Activated CD4-positive, CD25-positive, alpha-beta regulatory T cell treated with anti-CD3 and anti-CD28 coated beads, Interleukin-2, amount 50 U/mL, for 16 hours (primary cell): ENCODE data around the gene PTPRH.

Experiments
- DNase-seq: peaks from one replicate; pipeline ENCODE4 v3.0.0-alpha.2; 2020; ENCODE audit warnings: low read depth, low spot score

PTPRH gene

GRCh38 chr19:55245236-55245904 is 36.1 kb upstream of the PTPRH start:
- DNase-seq, result no peak

- no peak for DNase-seq
Measured at GRCh38 chr19:55244004-55244680, 34.8 kb upstream of the PTPRH start.

GRCh38 chr19:55242517-55242916 is 33.2 kb upstream of the PTPRH start:
- DNase-seq, result no peak

- no peak for DNase-seq
Measured at GRCh38 chr19:55241935-55242464, 32.7 kb upstream of the PTPRH start.

GRCh38 chr19:55241143-55241934 is 32.0 kb upstream of the PTPRH start:
- no peak for DNase-seq

GRCh38 chr19:55240713-55241020 is 31.4 kb upstream of the PTPRH start:
- no peak for DNase-seq

GRCh38 chr19:55239004-55239403 is 29.7 kb upstream of the PTPRH start:
- no peak for DNase-seq

- no peak for DNase-seq
Measured at GRCh38 chr19:55238030-55238429, 28.7 kb upstream of the PTPRH start.

- no peak for DNase-seq
Measured at GRCh38 chr19:55232986-55233385, 23.7 kb upstream of the PTPRH start.

- DNase-seq, result no peak
Measured at GRCh38 chr19:55232286-55232602, 22.9 kb upstream of the PTPRH start.

- DNase-seq, result no peak
Measured at GRCh38 chr19:55231391-55232285, 22.3 kb upstream of the PTPRH start.

- DNase-seq, result no peak
Measured at GRCh38 chr19:55230780-55231179, 21.5 kb upstream of the PTPRH start.

- DNase-seq, result no peak
Measured at GRCh38 chr19:55230329-55230728, 21.0 kb upstream of the PTPRH start.

GRCh38 chr19:55229789-55230182 is 20.5 kb upstream of the PTPRH start:
- no peak for DNase-seq

- DNase-seq, result no peak
Measured at GRCh38 chr19:55229145-55229788, 20.0 kb upstream of the PTPRH start.

- no peak for DNase-seq
Measured at GRCh38 chr19:55228403-55229031, 19.2 kb upstream of the PTPRH start, which contains the start of gene TMEM86B. TMEM86B (minus strand) TSS chr19:55228763; CDS start chr19:55228741, 22 bp downstream.

- no peak for DNase-seq
Measured at GRCh38 chr19:55228015-55228391, 18.7 kb upstream of the PTPRH start.

GRCh38 chr19:55227241-55228014 is 18.1 kb upstream of the PTPRH start:
- DNase-seq, result no peak

- DNase-seq, result no peak
Measured at GRCh38 chr19:55226788-55227187, 17.5 kb upstream of the PTPRH start.

GRCh38 chr19:55226273-55226672 is 17.0 kb upstream of the PTPRH start:
- DNase-seq, result no peak
